Right lobe of liver (tissue), 6 donors: Measurements from ENCODE around the gene BDKRB2. TPM values are rescaled to one million over a fixed set of nuclear protein-coding genes. Genes with fewer than 3 reads are reported as not detected.

ENCODE experiments used
- ATAC-seq, 4 donors: fragments of 200-7000 bp; cut with Tn5 transposase; one replicate each; pipeline ENCODE4 v1.9.1; 2020; ENCODE audit warnings: mild to moderate bottlenecking in 4 of 4, moderate library complexity in 4 of 4
- DNase-seq, 3 donors: peaks; one replicate each; pipeline ENCODE4 v3.0.0-alpha.2; 2020
- H3K27ac ChIP-seq, 3 donors: fragments of 200-600 bp; one replicate each; pipeline ENCODE4 v1.8.0; 2022
- H3K27me3 ChIP-seq, 2 donors: fragments of 200-600 bp; one replicate each; pipeline ENCODE4 v1.8.0; 2022
- H3K36me3 ChIP-seq, 4 donors: fragments of 200-600 bp; sonication (generic) in 1 of 4; one replicate each; pipeline versions ENCODE4 v1.5.1 to v1.8.0; 2017 to 2022; ENCODE audit warnings: control low read depth in 1 of 4
- H3K4me1 ChIP-seq, 4 donors: fragments of 200-600 bp; sonication (generic) in 1 of 4; one replicate each; pipeline versions ENCODE4 v1.5.1 to v1.8.0; 2017 to 2022; ENCODE audit warnings: control low read depth in 1 of 4
- H3K4me3 ChIP-seq, 3 donors: fragments of 200-600 bp; one replicate each; pipeline ENCODE4 v1.8.0; 2022
- H3K9me3 ChIP-seq, 4 donors: fragments of 200-600 bp; sonication (generic) in 1 of 4; one replicate each; pipeline versions ENCODE4 v1.5.1 to v1.8.0; 2017 to 2022; ENCODE audit warnings: control low read depth in 1 of 4
- CTCF ChIP-seq, 4 donors: fragments of 200-600 bp in 3 of 4; fragments of 450-650 bp in 1 of 4; IDR thresholded peaks; one replicate each; pipeline versions ENCODE4 v1.5.1 to v1.8.0; 2016 to 2022; ENCODE audit warnings: antibody characterized with exemption in 4 of 4, mild to moderate bottlenecking in 2 of 4
- POLR2A ChIP-seq: fragments of 450-650 bp; IDR thresholded peaks from one replicate; pipeline ENCODE4 v1.6.1; 2017; ENCODE audit warnings: antibody characterized with exemption, mild to moderate bottlenecking
- WGBS: methylation state at CpG from one replicate; pipeline ENCODE4 v1.1.6; 2018; ENCODE audit warnings: low coverage, low lambda C conversion rate; ENCODE audit not compliant: insufficient coverage; ENCODE audit errors: missing lambda C conversion rate; 5-methylcytosine and 5-hydroxymethylcytosine counted together
- intact Hi-C, 2 donors: fragments of 100-400 bp; cut with DNase I; formaldehyde crosslinking; loops; one replicate each; pipeline versions ENCODE4 v1.11.2 to v1.14.1; 2022
- total RNA-seq, 6 experiments: library from RNA; depleted of rRNA in 2 of 6; stranded (reverse); fragments of >200 nt in 2 of 6; fragmentation: NEBNext Ultra II Directional in 3 of 6; extraction: Animal tissue kit (Norgen Biotek cat#: 25700) in 3 of 6; gene quantifications; one replicate each; pipeline versions ENCODE4 v1.1.0 to v1.2.4, GENCODE V29; 2016 to 2023
- donor health status: DM: no; HTN: yes; CAD: no.
- donor health status: DM: no; HTN: no; CAD: no.
- donor health status: DM: no; HTN: no; CAD: no.
- donor health status: DM: no; HTN: yes; CAD: no.
- donor health status: DM: no; HTN: yes; CAD: no.

The BDKRB2 gene
- total RNA-seq, 6 experiments from 2014 or later: 0.07 to 0.60 (median 0.22) TPM

GRCh38 chr14:96270565-96271420 is 66.2 kb downstream of the BDKRB2 start:
- TF ChIP-seq CTCF (IDR thresholded peaks at IDR 0.05) (no peak), POLR2A (no peak)
- Histone ChIP-seq H3K36me3 (no peaks in the 10 kb centered on the region), H3K27me3 (no peaks in the 10 kb centered on the region), H3K4me1 (peaks cover 0 to 11% (median 0%) of the 10 kb centered on the region in 4 donors), H3K27ac (no peak overlapping the region), H3K9me3 (no peaks in the 10 kb centered on the region), H3K4me3 (no peak overlapping the region)
- 91% methylated on average over 8 of the region's 8 CpGs for WGBS
- DNase-seq (no peak), ATAC-seq (no peak)
- intact Hi-C loops: loop anchor here in 1 of 2 donors (5.0 to 10.0 kb wide), 2 partner anchors 168 to 276 kb away; no protein-coding TSS in a partner anchor

- no peak for DNase-seq
- H3K27ac ChIP-seq: no peak overlapping the region
- no peaks in the 10 kb centered on the region for H3K9me3 ChIP-seq
- no peaks in the 10 kb centered on the region for H3K36me3 ChIP-seq
- TF ChIP-seq CTCF (IDR thresholded peaks at IDR 0.05) (no peak), POLR2A (no peak)
- no CpG with 5 or more reads among the region's 1 CpG for WGBS
- intact Hi-C loops: loop anchor here in 1 of 2 donors (5.0 to 10.0 kb wide), 2 partner anchors 169 to 277 kb away; no protein-coding TSS in a partner anchor
- ATAC-seq: no peak
- no peak overlapping the region for H3K4me3 ChIP-seq
- H3K27me3 ChIP-seq: no peaks in the 10 kb centered on the region
- H3K4me1 ChIP-seq: peaks cover 0 to 11% (median 0%) of the 10 kb centered on the region in 4 donors
Observed at GRCh38 chr14:96271421-96271762, 66.8 kb downstream of the BDKRB2 start.

GRCh38 chr14:96272777-96273473 is 68.3 kb downstream of the BDKRB2 start:
- no peaks in the 10 kb centered on the region for H3K36me3 ChIP-seq
- no peak overlapping the region for H3K27ac ChIP-seq
- TF ChIP-seq CTCF (IDR thresholded peaks at IDR 0.05) (no peak), POLR2A (no peak)
- no peaks in the 10 kb centered on the region for H3K27me3 ChIP-seq
- DNase-seq (peak in 1 of 3 donors; percentile 60), ATAC-seq (peak in 2 of 4 donors; percentile 25 to 66)
- 20% methylated on average over 2 of the region's 3 CpGs for WGBS
- peaks cover 0 to 11% (median 0%) of the 10 kb centered on the region in 4 donors for H3K4me1 ChIP-seq
- H3K4me3 ChIP-seq: no peak overlapping the region
- intact Hi-C loops: loop anchor here in 1 of 2 donors (5.0 to 10.0 kb wide), 2 partner anchors 171 to 278 kb away; no protein-coding TSS in a partner anchor
- no peaks in the 10 kb centered on the region for H3K9me3 ChIP-seq

- H3K27ac ChIP-seq: no peak overlapping the region
Observed at GRCh38 chr14:96273629-96274028, 69.0 kb downstream of the BDKRB2 start.

More at GRCh38 chr14:96273629-96274028, 69.0 kb downstream of the BDKRB2 start:
- 87% methylated on average over 5 of the region's 5 CpGs for WGBS
- Histone ChIP-seq H3K9me3 (no peaks in the 10 kb centered on the region), H3K27me3 (no peaks in the 10 kb centered on the region), H3K4me3 (no peak overlapping the region), H3K36me3 (no peaks in the 10 kb centered on the region), H3K4me1 (peaks cover 0 to 5% (median 0%) of the 10 kb centered on the region in 4 donors)
- ATAC-seq: no peak
- intact Hi-C loops: loop anchor here in 1 of 2 donors (5.0 to 10.0 kb wide), 2 partner anchors 171 to 279 kb away; no protein-coding TSS in a partner anchor
- no peak for TF ChIP-seq CTCF (IDR thresholded peaks at IDR 0.05)
- TF ChIP-seq POLR2A: no peak
- no peak for DNase-seq
